Common myeloid progenitor, CD34-positive (primary cell): ENCODE measurements around the gene MS4A18.

Experiments
- CTCF ChIA-PET: fragments of 350-600 bp; sonication (Branson Sonifier 250); formaldehyde crosslinking; loops from one replicate; lab custom pipeline; 2021; ENCODE audit warnings: antibody characterized with exemption; lab: Charles Lee
- POLR2A ChIA-PET: fragments of 350-600 bp; sonication (Branson Sonifier 250); formaldehyde crosslinking; loops from one replicate; lab custom pipeline; 2021; ENCODE audit warnings: antibody characterized with exemption; lab: Charles Lee
- DNase-seq, 3 donors: peaks; one replicate each; pipeline versions ENCODE4 v3.0.0 to v3.0.0-alpha.2; 2013
- H3K27ac ChIP-seq, 2 experiments: 1 replicate in 1 of 2; 2 replicates in 1 of 2; pipeline ENCODE4 v1.7.0; 2013; ENCODE audit warnings: inconsistent platforms in 2 of 2, low read length in 2 of 2, mild to moderate bottlenecking in 2 of 2, low read depth in 1 of 2, moderate library complexity in 1 of 2; ENCODE audit not compliant: severe bottlenecking in 2 of 2, insufficient read depth in 1 of 2, poor library complexity in 1 of 2
- H3K27me3 ChIP-seq, 5 experiments: replicated peaks in 2 of 5; 1 replicate in 3 of 5; 2 replicates in 2 of 5; pipeline versions ENCODE4 v1.6.1 to v1.7.0; 2013; ENCODE audit warnings: low read length in 4 of 5, mild to moderate bottlenecking in 2 of 5, moderate library complexity in 2 of 5, inconsistent platforms in 1 of 5; ENCODE audit not compliant: insufficient read depth in 5 of 5, control insufficient read depth in 4 of 5
- H3K36me3 ChIP-seq, 4 experiments: 1 replicate in 2 of 4; 2 replicates in 2 of 4; pipeline versions ENCODE4 v1.6.1 to v1.7.0; 2013; ENCODE audit warnings: low read length in 3 of 4, control low read depth in 1 of 4, mild to moderate bottlenecking in 1 of 4; ENCODE audit not compliant: control insufficient read depth in 4 of 4, insufficient read depth in 4 of 4
- H3K4me1 ChIP-seq, 4 experiments: 1 replicate in 3 of 4; 2 replicates in 1 of 4; pipeline versions ENCODE4 v1.6.1 to v1.7.1; 2013; ENCODE audit warnings: low read length in 3 of 4, mild to moderate bottlenecking in 3 of 4, control low read depth in 1 of 4, inconsistent platforms in 1 of 4, moderate library complexity in 1 of 4; ENCODE audit not compliant: control insufficient read depth in 4 of 4, insufficient read depth in 4 of 4; ENCODE audit errors: control extremely low read depth in 1 of 4
- H3K4me3 ChIP-seq, 7 experiments: 1 replicate in 4 of 7; 2 replicates in 3 of 7; pipeline versions ENCODE4 v1.5.1 to v1.7.0; 2013; ENCODE audit warnings: mild to moderate bottlenecking in 7 of 7, low read length in 6 of 7, moderate library complexity in 6 of 7, inconsistent platforms in 2 of 7, low read depth in 2 of 7, control low read depth in 1 of 7; ENCODE audit not compliant: insufficient read depth in 4 of 7, control insufficient read depth in 1 of 7; ENCODE audit errors: extremely low read depth in 1 of 7
- H3K9me3 ChIP-seq, 5 experiments: 1 replicate in 4 of 5; 2 replicates in 1 of 5; pipeline versions ENCODE4 v1.6.1 to v1.7.1; 2013; ENCODE audit warnings: low read length in 4 of 5, mild to moderate bottlenecking in 2 of 5, inconsistent platforms in 1 of 5, low read depth in 1 of 5, moderate library complexity in 1 of 5; ENCODE audit not compliant: control insufficient read depth in 4 of 5, insufficient read depth in 2 of 5; ENCODE audit errors: control extremely low read depth in 1 of 5
- WGBS: methylation state at CpG from one replicate; pipeline ENCODE4 v1.1.5; 2013; ENCODE audit not compliant: insufficient coverage; 5-methylcytosine and 5-hydroxymethylcytosine counted together

MS4A18 gene

GRCh38 chr11:60768202-60768601, 43.7 kb downstream of the MS4A18 start:
- Histone ChIP-seq H3K9me3 (no peaks in the 10 kb centered on the region), H3K27me3 (peaks cover 0 to 4% (median 2%) of the 10 kb centered on the region in 5 experiments)

GRCh38 chr11:60769273-60769672, 44.8 kb downstream of the MS4A18 start:
- peaks cover 0 to 4% (median 2%) of the 10 kb centered on the region in 5 experiments for H3K27me3 ChIP-seq
- no peak overlapping the region for H3K27ac ChIP-seq
- H3K4me1 ChIP-seq: no peaks in the 10 kb centered on the region
- ChIA-PET CTCF (interaction anchor here (1.4 to 10.0 kb wide), 4 partner anchors 8 to 424 kb away, joined by 3 to 100 read pairs (median 6); partner anchors contain the start of gene MS4A15), POLR2A (no interaction called here)
- WGBS: 78% methylated on average over 4 of the region's 4 CpGs
- DNase-seq: no peak
- H3K4me3 ChIP-seq: no peak overlapping the region
- H3K9me3 ChIP-seq: no peaks in the 10 kb centered on the region
- no peaks in the 10 kb centered on the region for H3K36me3 ChIP-seq

More at GRCh38 chr11:60768202-60768601, 43.7 kb downstream of the MS4A18 start:
- ChIA-PET CTCF (interaction anchor here (1.4 to 10.0 kb wide), 2 partner anchors 9 to 423 kb away, joined by 3 to 100 read pairs; no protein-coding TSS in a partner anchor), POLR2A (no interaction called here)
- no peak for DNase-seq
- Histone ChIP-seq H3K4me3 (no peak overlapping the region), H3K4me1 (no peaks in the 10 kb centered on the region), H3K27ac (no peak overlapping the region), H3K36me3 (no peaks in the 10 kb centered on the region)
- 96% methylated on average over 5 of the region's 8 CpGs for WGBS

GRCh38 chr11:60769811-60770210, 45.3 kb downstream of the MS4A18 start:
- H3K27ac ChIP-seq: no peak overlapping the region
- DNase-seq: no peak
- no peaks in the 10 kb centered on the region for H3K9me3 ChIP-seq
- 95% methylated on average over 11 of the region's 11 CpGs for WGBS
- CTCF ChIA-PET: interaction anchor here (1.4 to 2.3 kb wide), 3 partner anchors 12 to 128 kb away, joined by 3 to 10 read pairs (median 4); partner anchors contain the start of gene MS4A15
- H3K36me3 ChIP-seq: no peaks in the 10 kb centered on the region
- H3K27me3 ChIP-seq: peaks cover 0 to 4% (median 2%) of the 10 kb centered on the region in 5 experiments
- no peak overlapping the region for H3K4me3 ChIP-seq
- POLR2A ChIA-PET: no interaction called here
- no peaks in the 10 kb centered on the region for H3K4me1 ChIP-seq

- 100% methylated on average over 1 of the region's 4 CpGs for WGBS
- no peak overlapping the region for H3K27ac ChIP-seq
- no peak overlapping the region for H3K4me3 ChIP-seq
- H3K27me3 ChIP-seq: peaks cover 0 to 4% (median 2%) of the 10 kb centered on the region in 5 experiments
- no peaks in the 10 kb centered on the region for H3K36me3 ChIP-seq
- no peak for DNase-seq
- peaks cover 0 to 3% (median 0%) of the 10 kb centered on the region in 4 experiments for H3K4me1 ChIP-seq
- CTCF ChIA-PET: interaction anchor here (1.5 to 8.0 kb wide), 4 partner anchors 8 to 127 kb away, joined by 4 to 68 read pairs (median 4); partner anchors contain the start of gene MS4A10
- no peaks in the 10 kb centered on the region for H3K9me3 ChIP-seq
- POLR2A ChIA-PET: no interaction called here
Measured at GRCh38 chr11:60771146-60771545, 46.6 kb downstream of the MS4A18 start.

GRCh38 chr11:60771879-60772525, 47.5 kb downstream of the MS4A18 start:
- POLR2A ChIA-PET: no interaction called here
- WGBS: 94% methylated on average over 16 of the region's 16 CpGs
- Histone ChIP-seq H3K27me3 (peaks cover 0 to 4% (median 1%) of the 10 kb centered on the region in 5 experiments), H3K27ac (no peak overlapping the region), H3K4me1 (peaks cover 0 to 3% (median 0%) of the 10 kb centered on the region in 4 experiments), H3K4me3 (no peak overlapping the region), H3K9me3 (no peaks in the 10 kb centered on the region), H3K36me3 (no peaks in the 10 kb centered on the region)
- CTCF ChIA-PET: interaction anchor here (0.7 to 8.0 kb wide), 9 partner anchors 9 to 955 kb away, joined by 3 to 68 read pairs (median 4); partner anchors contain the start of gene MS4A10
- no peak for DNase-seq

GRCh38 chr11:60772666-60773065, 48.1 kb downstream of the MS4A18 start:
- H3K9me3 ChIP-seq: no peaks in the 10 kb centered on the region
- POLR2A ChIA-PET: no interaction called here
- no peaks in the 10 kb centered on the region for H3K36me3 ChIP-seq
- no peak overlapping the region for H3K4me3 ChIP-seq
- H3K27ac ChIP-seq: no peak overlapping the region
- CTCF ChIA-PET: interaction anchor here (0.7 to 8.0 kb wide), 7 partner anchors 10 to 956 kb away, joined by 3 to 68 read pairs (median 3); no protein-coding TSS in a partner anchor
- peaks cover 0 to 3% (median 0%) of the 10 kb centered on the region in 4 experiments for H3K4me1 ChIP-seq
- WGBS: 89% methylated on average over 8 of the region's 8 CpGs
- H3K27me3 ChIP-seq: peaks cover 0 to 2% (median 0%) of the 10 kb centered on the region in 5 experiments
- DNase-seq: no peak

- H3K4me3 ChIP-seq: no peak overlapping the region
Measured at GRCh38 chr11:60774726-60775125, 50.2 kb downstream of the MS4A18 start.

More at GRCh38 chr11:60774726-60775125, 50.2 kb downstream of the MS4A18 start:
- ChIA-PET CTCF (interaction anchor here (0.8 to 8.0 kb wide), 21 partner anchors 9 to 510 kb away, joined by 3 to 100 read pairs (median 4); partner anchors contain the start of gene PTGDR2), POLR2A (no interaction called here)
- H3K36me3 ChIP-seq: no peaks in the 10 kb centered on the region
- WGBS: 92% methylated on average over 13 of the region's 13 CpGs
- H3K27ac ChIP-seq: no peak overlapping the region
- DNase-seq: no peak
- H3K27me3 ChIP-seq: peaks cover 0 to 2% (median 0%) of the 10 kb centered on the region in 5 experiments
- no peaks in the 10 kb centered on the region for H3K9me3 ChIP-seq
- H3K4me1 ChIP-seq: peaks cover 0 to 3% (median 0%) of the 10 kb centered on the region in 4 experiments
